Vagina (tissue), 2 donors: ENCODE data around the gene TBCD. TPM values are rescaled to one million over a fixed set of nuclear protein-coding genes. Genes with fewer than 3 reads are reported as not detected.

Source experiments
- DNase-seq, 2 donors: peaks; one replicate each; pipeline ENCODE4 v3.0.0-alpha.2; 2017; ENCODE audit errors: extremely low spot score in 2 of 2
- H3K27ac ChIP-seq: fragments of 200-600 bp; sonication (generic); one replicate; pipeline ENCODE4 v1.5.1; 2019
- H3K27me3 ChIP-seq: fragments of 200-600 bp; sonication (generic); one replicate; pipeline ENCODE4 v1.5.1; 2019
- H3K36me3 ChIP-seq, 2 donors: fragments of 200-600 bp; sonication (generic); one replicate each; pipeline ENCODE4 v1.5.1; 2017 to 2019
- H3K4me1 ChIP-seq: fragments of 200-600 bp; sonication (generic); one replicate; pipeline ENCODE4 v1.5.1; 2019
- H3K4me3 ChIP-seq, 2 donors: fragments of 200-600 bp; sonication (generic); 1 replicate in 1 of 2; 2 replicates in 1 of 2; pipeline ENCODE4 v1.5.1; 2016 to 2019
- H3K9me3 ChIP-seq: fragments of 200-600 bp; sonication (generic); one replicate; pipeline ENCODE4 v1.5.1; 2019
- CTCF ChIP-seq, 3 experiments: fragments of 450-650 bp in 2 of 3; fragments of 200-600 bp in 1 of 3; sonication (generic) in 1 of 3; IDR thresholded peaks; one replicate each; pipeline ENCODE4 v1.5.1; 2017 to 2019; ENCODE audit warnings: antibody characterized with exemption in 3 of 3, mild to moderate bottlenecking in 2 of 3, moderate library complexity in 2 of 3
- POLR2A ChIP-seq, 2 donors: fragments of 450-650 bp; IDR thresholded peaks; one replicate each; pipeline ENCODE4 v1.6.1; 2017; ENCODE audit warnings: antibody characterized with exemption in 2 of 2, mild to moderate bottlenecking in 2 of 2, moderate library complexity in 2 of 2
- POLR2AphosphoS5 ChIP-seq, 2 donors: sonication (generic); formaldehyde crosslinking; IDR thresholded peaks; one replicate each; pipeline ENCODE4 v1.9.0; 2017; ENCODE audit warnings: antibody characterized with exemption in 2 of 2, mild to moderate bottlenecking in 2 of 2, low read depth in 1 of 2; ENCODE audit not compliant: insufficient read depth in 1 of 2
- intact Hi-C: fragments of 100-400 bp; cut with DNase I; formaldehyde crosslinking; loops from one replicate; pipeline ENCODE4 v1.15.1; 2023
- total RNA-seq: library from RNA; depleted of rRNA; stranded (reverse); fragments of >200 nt; gene quantifications from one replicate; pipeline ENCODE4 v1.2.3, GENCODE V29; 2016

The TBCD gene
- total RNA-seq, 1 donor from 2014 or later = 79.3 TPM

- Histone ChIP-seq H3K27ac (peak overlapping the region; percentile 54), H3K36me3 (peaks cover 0 to 86% of the 10 kb centered on the region in 2 donors), H3K4me1 (no peaks in the 10 kb centered on the region), H3K27me3 (no peaks in the 10 kb centered on the region), H3K9me3 (no peaks in the 10 kb centered on the region), H3K4me3 (no peak overlapping the region)
- TF ChIP-seq POLR2AphosphoS5 (IDR thresholded peaks at IDR 0.05; ENCODE audit: insufficient read depth in 1 of 2, low read depth in 1 of 2) = no peak
- TF ChIP-seq POLR2A (IDR thresholded peaks at IDR 0.05) = no peak
- no peak for TF ChIP-seq CTCF (IDR thresholded peaks at IDR 0.05)
- DNase-seq = no peak
- intact Hi-C loops = no loop called here
Measured at GRCh38 chr17:82932518-82933310, 180.8 kb downstream of the TBCD start.

GRCh38 chr17:82933911-82934310 is 182.0 kb downstream of the TBCD start:
- Histone ChIP-seq H3K36me3 (peaks cover 0 to 87% of the 10 kb centered on the region in 2 donors), H3K27ac (no peak overlapping the region), H3K4me3 (no peak overlapping the region), H3K4me1 (no peaks in the 10 kb centered on the region), H3K27me3 (no peaks in the 10 kb centered on the region), H3K9me3 (no peaks in the 10 kb centered on the region)
- intact Hi-C loops = no loop called here
- TF ChIP-seq POLR2A (IDR thresholded peaks at IDR 0.05) (no peak), CTCF (IDR thresholded peaks at IDR 0.05) (no peak), POLR2AphosphoS5 (IDR thresholded peaks at IDR 0.05; ENCODE audit: insufficient read depth in 1 of 2, low read depth in 1 of 2) (no peak)
- no peak for DNase-seq

GRCh38 chr17:82935966-82936767 is 184.3 kb downstream of the TBCD start:
- H3K27me3 ChIP-seq = no peaks in the 10 kb centered on the region
- H3K27ac ChIP-seq = no peak overlapping the region
- no peaks in the 10 kb centered on the region for H3K9me3 ChIP-seq
- TF ChIP-seq CTCF (IDR thresholded peaks at IDR 0.05) (no peak), POLR2AphosphoS5 (IDR thresholded peaks at IDR 0.05; ENCODE audit: insufficient read depth in 1 of 2, low read depth in 1 of 2) (no peak), POLR2A (IDR thresholded peaks at IDR 0.05) (no peak)
- H3K4me1 ChIP-seq = no peaks in the 10 kb centered on the region
- peaks cover 0 to 78% of the 10 kb centered on the region in 2 donors for H3K36me3 ChIP-seq
- no peak overlapping the region for H3K4me3 ChIP-seq
- intact Hi-C loops = no loop called here
- DNase-seq = no peak

- TF ChIP-seq POLR2AphosphoS5 (IDR thresholded peaks at IDR 0.05; ENCODE audit: insufficient read depth in 1 of 2, low read depth in 1 of 2) = no peak
- no peak for TF ChIP-seq POLR2A (IDR thresholded peaks at IDR 0.05)
- no peak for TF ChIP-seq CTCF (IDR thresholded peaks at IDR 0.05)
- H3K4me3 ChIP-seq = no peak overlapping the region
- intact Hi-C loops = no loop called here
- H3K9me3 ChIP-seq = no peaks in the 10 kb centered on the region
- no peak for DNase-seq
- peaks cover 0 to 78% of the 10 kb centered on the region in 2 donors for H3K36me3 ChIP-seq
- H3K27ac ChIP-seq = no peak overlapping the region
- no peaks in the 10 kb centered on the region for H3K27me3 ChIP-seq
- H3K4me1 ChIP-seq = no peaks in the 10 kb centered on the region
Measured at GRCh38 chr17:82936768-82937171, 184.9 kb downstream of the TBCD start.
